CD8-positive, alpha-beta memory T cell (primary cell): ENCODE measurements around the gene LIPC. TPM values are rescaled to one million over a fixed set of nuclear protein-coding genes. Genes with fewer than 3 reads are reported as not detected.

ENCODE experiments used
- CTCF ChIA-PET: fragments of 350-600 bp; sonication (Branson Sonifier 250); formaldehyde crosslinking; loops from one replicate; lab custom pipeline; 2021; ENCODE audit warnings: antibody characterized with exemption; lab: Charles Lee
- POLR2A ChIA-PET: fragments of 350-600 bp; sonication (Branson Sonifier 250); formaldehyde crosslinking; loops from one replicate; lab custom pipeline; 2021; ENCODE audit warnings: antibody characterized with exemption; lab: Charles Lee
- DNase-seq, 5 donors: peaks; one replicate each; pipeline versions ENCODE4 v3.0.0 to v3.0.0-alpha.2; 2020 to 2022; ENCODE audit warnings: mixed read lengths in 1 of 5
- H3K27ac ChIP-seq: one replicate; pipeline ENCODE4 v1.7.0; 2013; ENCODE audit warnings: low read depth, mild to moderate bottlenecking, low read length, moderate library complexity
- H3K27me3 ChIP-seq: 2 replicates; pipeline ENCODE4 v1.7.0; 2013; ENCODE audit warnings: low read length, mild to moderate bottlenecking; ENCODE audit not compliant: insufficient read depth, poor library complexity, severe bottlenecking
- H3K36me3 ChIP-seq: 2 replicates; pipeline ENCODE4 v1.7.0; 2013; ENCODE audit warnings: mild to moderate bottlenecking, low read length, moderate library complexity; ENCODE audit not compliant: insufficient read depth
- H3K4me1 ChIP-seq: 2 replicates; pipeline ENCODE4 v1.7.0; 2013; ENCODE audit warnings: mild to moderate bottlenecking, low read length, moderate library complexity; ENCODE audit not compliant: insufficient read depth
- H3K4me3 ChIP-seq: 2 replicates; pipeline ENCODE4 v1.7.0; 2013; ENCODE audit warnings: mild to moderate bottlenecking, low read length
- H3K9me3 ChIP-seq: 2 replicates; pipeline ENCODE4 v1.7.0; 2013; ENCODE audit warnings: mild to moderate bottlenecking, low read length
- H3K27ac Mint-ChIP-seq, 8 donors: one replicate each; pipeline ENCODE4 v1.8.0; 2020 to 2021; ENCODE audit warnings: mixed read lengths in 8 of 8, mild to moderate bottlenecking in 6 of 8, inconsistent platforms in 3 of 8, moderate library complexity in 3 of 8
- H3K27me3 Mint-ChIP-seq, 2 donors: one replicate each; pipeline ENCODE4 v1.8.0; 2020 to 2021; ENCODE audit warnings: mixed read lengths in 2 of 2, mild to moderate bottlenecking in 1 of 2, moderate library complexity in 1 of 2
- H3K36me3 Mint-ChIP-seq, 3 donors: one replicate each; pipeline ENCODE4 v1.8.0; 2020 to 2021; ENCODE audit warnings: mixed read lengths in 3 of 3, inconsistent platforms in 1 of 3, mild to moderate bottlenecking in 1 of 3
- H3K4me1 Mint-ChIP-seq, 3 donors: one replicate each; pipeline ENCODE4 v1.8.0; 2020 to 2021; ENCODE audit warnings: mixed read lengths in 3 of 3, inconsistent platforms in 1 of 3, mild to moderate bottlenecking in 1 of 3
- H3K4me3 Mint-ChIP-seq, 7 donors: one replicate each; pipeline ENCODE4 v1.8.0; 2020 to 2021; ENCODE audit warnings: mixed read lengths in 7 of 7, mild to moderate bottlenecking in 6 of 7, moderate library complexity in 4 of 7, inconsistent platforms in 2 of 7
- H3K9me3 Mint-ChIP-seq, 5 donors: one replicate each; pipeline ENCODE4 v1.8.0; 2020 to 2022; ENCODE audit warnings: mixed read lengths in 5 of 5, mild to moderate bottlenecking in 3 of 5, moderate library complexity in 2 of 5, inconsistent platforms in 1 of 5
- polyA plus RNA-seq: library from polyadenylated mRNA; unstranded; fragments of 300-500 nt; fragmentation: Illumina TruSeq; gene quantifications from one replicate; pipeline ENCODE4 v1.2.3, GENCODE V29; 2021
- total RNA-seq, 2 experiments: library from RNA; stranded (reverse); gene quantifications; one replicate each; pipeline ENCODE4 v1.2.3, GENCODE V29; 2021

The LIPC gene
- total and polyA plus RNA-seq, 3 experiments from 2014 or later, result 0.28 to 1.5 (median 0.47) TPM

DNA sequence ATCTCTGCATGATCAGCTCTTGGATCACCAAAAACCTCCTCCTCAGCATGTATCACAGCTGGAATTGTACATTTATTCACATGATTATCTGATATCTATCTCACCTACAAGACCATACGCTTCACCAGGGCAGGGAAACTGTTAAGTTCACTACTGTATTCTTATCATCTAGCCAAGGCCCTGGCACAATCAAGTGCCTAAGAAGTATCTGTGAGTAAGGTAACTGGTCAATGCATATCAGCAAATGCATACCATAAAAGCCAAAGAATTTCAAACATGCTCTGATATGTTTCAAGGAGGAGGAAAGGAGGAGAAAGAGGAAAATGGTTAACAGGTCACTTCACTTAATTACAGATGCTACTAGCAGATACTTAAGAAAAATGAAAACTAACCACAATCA, 158.4 kb downstream of the LIPC start:
- H3K27ac Mint-ChIP-seq, result peak overlapping the region in 1 of 8 donors; percentile 55
- H3K4me1 Mint-ChIP-seq, result peaks cover 5 to 17% (median 6%) of the 10 kb centered on the region in 3 donors
- ChIA-PET CTCF (no interaction called here), POLR2A (no interaction called here)
- Histone ChIP-seq H3K4me3 (no peak overlapping the region), H3K36me3 (no peaks in the 10 kb centered on the region), H3K9me3 (no peaks in the 10 kb centered on the region), H3K4me1 (peaks cover 5% of the 10 kb centered on the region), H3K27ac (no peak overlapping the region), H3K27me3 (no peaks in the 10 kb centered on the region)
- no peak for DNase-seq
- H3K36me3 Mint-ChIP-seq, result peaks cover 1 to 22% (median 13%) of the 10 kb centered on the region in 3 donors
- H3K27me3 Mint-ChIP-seq, result no peaks in the 10 kb centered on the region
- no peaks in the 10 kb centered on the region for H3K9me3 Mint-ChIP-seq
- no peak overlapping the region for H3K4me3 Mint-ChIP-seq

GRCh38 chr15:58590926-58591325, 159.1 kb downstream of the LIPC start:
- Mint-ChIP-seq H3K27ac (peak overlapping the region in 2 of 8 donors; percentile 4 to 16), H3K36me3 (peaks cover 1 to 28% (median 18%) of the 10 kb centered on the region in 3 donors), H3K4me3 (no peak overlapping the region), H3K9me3 (no peaks in the 10 kb centered on the region), H3K27me3 (no peaks in the 10 kb centered on the region), H3K4me1 (peaks cover 0 to 13% (median 1%) of the 10 kb centered on the region in 3 donors)
- Histone ChIP-seq H3K27ac (no peak overlapping the region), H3K4me3 (no peak overlapping the region), H3K9me3 (no peaks in the 10 kb centered on the region), H3K36me3 (no peaks in the 10 kb centered on the region), H3K4me1 (no peaks in the 10 kb centered on the region), H3K27me3 (no peaks in the 10 kb centered on the region)
- ChIA-PET CTCF (no interaction called here), POLR2A (no interaction called here)
- no peak for DNase-seq

DNA sequence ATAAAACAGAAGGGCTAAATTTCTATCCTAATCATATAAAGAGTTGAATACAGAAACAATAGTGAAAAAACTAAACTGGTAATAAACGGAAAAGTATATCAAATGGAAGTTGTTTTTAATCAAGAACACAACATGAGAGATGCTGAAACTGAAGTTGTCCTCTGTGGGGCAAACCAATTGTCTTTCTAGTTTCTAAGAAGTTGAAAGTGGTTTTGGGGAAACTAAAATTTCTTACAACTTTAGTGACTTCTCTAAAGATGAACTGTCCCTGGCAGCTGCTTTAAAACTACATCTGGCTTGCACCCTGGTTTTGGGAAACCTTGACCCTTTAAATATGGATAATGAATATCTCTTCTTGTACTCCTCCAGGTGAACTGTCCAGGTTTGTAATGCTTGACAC, 162.1 kb downstream of the LIPC start:
- no peak for DNase-seq
- Mint-ChIP-seq H3K27me3 (no peaks in the 10 kb centered on the region), H3K4me1 (peaks cover 7 to 18% (median 8%) of the 10 kb centered on the region in 3 donors), H3K36me3 (peaks cover 8 to 52% (median 30%) of the 10 kb centered on the region in 3 donors), H3K9me3 (no peaks in the 10 kb centered on the region), H3K27ac (no peak overlapping the region), H3K4me3 (no peak overlapping the region)
- POLR2A ChIA-PET, result no interaction called here
- H3K36me3 ChIP-seq, result peaks cover 7% of the 10 kb centered on the region
- no peak overlapping the region for H3K27ac ChIP-seq
- no peaks in the 10 kb centered on the region for H3K27me3 ChIP-seq
- no peaks in the 10 kb centered on the region for H3K9me3 ChIP-seq
- no peak overlapping the region for H3K4me3 ChIP-seq
- CTCF ChIA-PET, result no interaction called here
- no peaks in the 10 kb centered on the region for H3K4me1 ChIP-seq

GRCh38 chr15:58594898-58595297, 163.1 kb downstream of the LIPC start:
- Histone ChIP-seq H3K27ac (no peak overlapping the region), H3K36me3 (peaks cover 7% of the 10 kb centered on the region), H3K4me3 (no peak overlapping the region), H3K4me1 (no peaks in the 10 kb centered on the region), H3K9me3 (no peaks in the 10 kb centered on the region), H3K27me3 (no peaks in the 10 kb centered on the region)
- CTCF ChIA-PET, result no interaction called here
- POLR2A ChIA-PET, result interaction anchor here (0.5 kb wide), 1 partner anchor 75 kb away, joined by 3 read pairs; no protein-coding TSS in a partner anchor
- H3K4me1 Mint-ChIP-seq, result peaks cover 8 to 22% (median 9%) of the 10 kb centered on the region in 3 donors
- no peaks in the 10 kb centered on the region for H3K27me3 Mint-ChIP-seq
- no peaks in the 10 kb centered on the region for H3K9me3 Mint-ChIP-seq
- DNase-seq, result no peak
- H3K4me3 Mint-ChIP-seq, result no peak overlapping the region
- peak overlapping the region in 2 of 8 donors; percentile 70 to 79 for H3K27ac Mint-ChIP-seq
- peaks cover 9 to 56% (median 36%) of the 10 kb centered on the region in 3 donors for H3K36me3 Mint-ChIP-seq

DNA sequence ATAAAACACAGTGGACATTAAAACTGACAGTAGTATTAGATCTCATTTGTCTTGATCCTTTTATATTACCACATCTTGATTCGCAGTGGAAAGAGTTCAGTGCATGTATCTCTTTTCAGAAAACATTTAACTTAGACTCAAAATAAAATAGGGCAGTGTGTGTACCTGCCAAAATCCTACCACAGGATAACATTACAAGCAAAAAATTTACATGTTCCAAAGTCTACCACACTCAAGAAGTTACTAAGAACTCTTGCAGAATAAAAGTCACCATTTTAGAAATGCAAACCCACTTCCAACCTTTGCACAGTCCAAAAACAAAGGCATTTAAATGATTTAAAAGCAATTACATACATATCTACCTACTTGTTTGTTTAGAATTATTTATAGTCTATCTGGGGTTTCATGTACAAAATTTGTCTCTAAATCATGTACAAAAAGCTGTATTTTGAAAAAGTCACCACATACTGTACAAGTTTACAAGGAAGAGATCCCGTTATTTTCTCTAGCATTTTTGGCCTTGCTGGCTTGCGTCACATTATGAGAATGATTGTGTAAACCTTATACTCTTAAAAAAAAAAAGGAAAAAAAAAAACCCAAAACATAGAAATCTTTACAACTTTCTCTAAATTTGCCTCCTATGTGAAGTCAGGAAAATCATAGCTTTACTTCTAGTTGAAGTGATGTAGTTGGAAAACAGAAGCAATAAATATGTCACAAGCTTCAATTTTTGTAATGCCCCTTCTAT, 163.9 kb downstream of the LIPC start:
- CTCF ChIA-PET, result no interaction called here

DNA sequence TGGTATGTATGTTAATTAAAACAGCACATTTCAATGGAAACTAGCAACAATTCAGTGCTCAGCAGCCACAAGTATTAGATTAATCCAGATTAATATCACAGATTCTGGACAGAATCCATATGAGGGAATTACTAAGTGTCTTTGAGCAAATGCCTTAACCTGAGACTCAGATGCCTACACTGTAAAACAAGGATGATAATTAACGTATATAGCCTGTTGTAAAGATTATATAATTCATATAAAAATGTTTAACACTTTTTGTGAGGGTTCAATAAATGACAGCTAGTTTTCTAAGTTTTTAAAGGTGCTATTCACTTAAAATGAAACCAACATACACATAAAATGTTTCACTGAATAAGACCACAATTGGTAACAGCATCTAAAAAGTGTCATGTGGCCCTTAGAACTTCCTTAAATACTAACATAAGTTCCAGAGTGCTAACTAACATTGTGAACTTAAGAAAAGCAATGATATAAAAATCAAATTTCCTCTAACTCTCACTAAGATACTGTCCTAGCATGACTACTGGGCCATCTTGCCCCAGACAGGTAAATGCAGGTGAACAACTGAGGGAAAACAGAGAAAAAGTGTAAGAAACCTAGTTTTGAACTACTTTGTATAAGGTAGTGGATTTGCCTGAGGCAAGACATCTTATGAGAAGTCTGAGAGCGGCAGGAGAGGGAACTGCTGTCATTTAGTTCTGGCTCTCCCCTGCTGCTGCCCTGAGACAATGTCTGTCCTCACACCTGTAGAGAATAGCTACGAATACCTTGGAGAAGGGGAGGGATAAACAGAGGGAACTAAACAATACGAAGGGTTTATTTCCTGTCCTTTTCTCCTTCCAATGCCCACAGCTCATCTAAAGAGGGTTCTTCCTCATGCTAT, 166.4 kb downstream of the LIPC start:
- no peaks in the 10 kb centered on the region for H3K27me3 Mint-ChIP-seq
- ChIA-PET POLR2A (no interaction called here), CTCF (interaction anchor here (0.6 kb wide), 1 partner anchor 329 kb away, joined by 3 read pairs; no protein-coding TSS in a partner anchor)
- Histone ChIP-seq H3K36me3 (peaks cover 10% of the 10 kb centered on the region), H3K4me3 (no peak overlapping the region), H3K4me1 (no peaks in the 10 kb centered on the region), H3K27ac (no peak overlapping the region), H3K27me3 (no peaks in the 10 kb centered on the region), H3K9me3 (no peaks in the 10 kb centered on the region)
- no peak for DNase-seq
- peak overlapping the region in 5 of 8 donors; percentile 30 to 83 (median 70) for H3K27ac Mint-ChIP-seq
- no peaks in the 10 kb centered on the region for H3K9me3 Mint-ChIP-seq
- H3K4me3 Mint-ChIP-seq, result peak overlapping the region in 1 of 7 donors; percentile 37
- H3K36me3 Mint-ChIP-seq, result peaks cover 13 to 68% (median 42%) of the 10 kb centered on the region in 3 donors
- peaks cover 8 to 18% (median 11%) of the 10 kb centered on the region in 3 donors for H3K4me1 Mint-ChIP-seq

More for the DNA sequence above, 163.9 kb downstream of the LIPC start:
- POLR2A ChIA-PET, result no interaction called here
- Histone ChIP-seq H3K27ac (no peak overlapping the region), H3K36me3 (peaks cover 7% of the 10 kb centered on the region), H3K4me1 (no peaks in the 10 kb centered on the region), H3K4me3 (no peak overlapping the region), H3K9me3 (no peaks in the 10 kb centered on the region), H3K27me3 (no peaks in the 10 kb centered on the region)
- Mint-ChIP-seq H3K4me3 (no peak overlapping the region), H3K9me3 (no peaks in the 10 kb centered on the region), H3K27me3 (no peaks in the 10 kb centered on the region), H3K27ac (peak overlapping the region in 2 of 8 donors; percentile 42 to 79), H3K36me3 (peaks cover 9 to 60% (median 39%) of the 10 kb centered on the region in 3 donors), H3K4me1 (peaks cover 8 to 22% (median 9%) of the 10 kb centered on the region in 3 donors)
- no peak for DNase-seq

GRCh38 chr15:58598829-58599210, 167.0 kb downstream of the LIPC start:
- no peak for DNase-seq
- Histone ChIP-seq H3K27me3 (no peaks in the 10 kb centered on the region), H3K9me3 (no peaks in the 10 kb centered on the region), H3K27ac (no peak overlapping the region), H3K36me3 (peaks cover 10% of the 10 kb centered on the region), H3K4me1 (no peaks in the 10 kb centered on the region), H3K4me3 (no peak overlapping the region)
- Mint-ChIP-seq H3K27ac (peak overlapping the region in 5 of 8 donors; percentile 4 to 70 (median 30)), H3K9me3 (no peaks in the 10 kb centered on the region), H3K4me1 (peaks cover 8 to 18% (median 11%) of the 10 kb centered on the region in 3 donors), H3K36me3 (peaks cover 14 to 68% (median 42%) of the 10 kb centered on the region in 3 donors), H3K27me3 (no peaks in the 10 kb centered on the region), H3K4me3 (no peak overlapping the region)
- POLR2A ChIA-PET, result no interaction called here
- CTCF ChIA-PET, result interaction anchor here (0.6 kb wide), 1 partner anchor 330 kb away, joined by 3 read pairs; no protein-coding TSS in a partner anchor
